Measurements from ENCODE around the gene BSX.

BSX gene

DNA sequence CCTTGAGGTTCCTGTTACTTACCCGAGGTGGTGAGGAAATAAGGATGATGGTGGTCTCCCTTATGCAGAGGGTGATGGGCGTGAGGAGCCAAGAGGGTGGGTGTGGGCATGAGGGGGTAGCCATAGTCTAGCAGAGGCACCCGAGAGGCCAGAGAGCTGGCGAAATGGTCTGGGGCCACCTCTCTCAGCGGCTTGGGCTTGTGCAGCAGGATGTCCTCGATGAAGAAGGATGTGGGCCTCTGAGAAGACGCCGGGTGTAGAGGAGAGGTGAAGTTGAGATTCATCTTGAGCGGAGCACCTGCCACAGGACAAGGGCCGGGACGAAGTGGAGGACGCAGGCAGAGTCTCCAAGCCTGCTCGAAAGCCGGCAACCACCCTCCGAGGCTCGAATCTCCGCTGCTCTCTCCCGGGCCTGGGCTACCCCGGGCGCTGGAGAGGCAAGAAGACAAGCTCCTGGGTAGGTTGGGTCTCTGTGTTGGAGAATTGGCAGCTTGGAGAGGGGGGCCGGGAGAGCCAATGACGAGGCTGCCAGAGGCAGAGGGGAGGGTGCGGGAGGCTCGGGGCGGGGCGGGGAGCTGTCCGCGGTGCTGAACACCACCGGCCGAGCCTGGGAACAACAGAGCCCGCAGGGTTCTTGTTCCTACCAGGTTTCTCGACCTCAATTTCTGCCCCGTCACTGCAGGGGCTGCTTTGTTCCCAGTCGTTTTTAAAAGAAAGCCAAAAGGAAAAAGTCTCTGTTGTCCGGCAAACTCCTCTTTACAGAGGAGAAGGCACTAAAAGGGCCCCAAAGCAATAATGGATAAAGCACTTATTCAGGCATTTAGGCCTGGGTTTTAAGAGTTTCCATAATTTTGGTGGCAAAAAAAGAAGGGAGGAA is at the start of gene BSX:
Gene BSX, minus strand, starts transcription at position 447 of the 877 bp plus-strand sequence. Its CDS starts 163 bp downstream, at position 284.
- peak; percentile 46 to 52 for DNase-seq (ENCODE audit: low read depth in 2 of 2)

DNA sequence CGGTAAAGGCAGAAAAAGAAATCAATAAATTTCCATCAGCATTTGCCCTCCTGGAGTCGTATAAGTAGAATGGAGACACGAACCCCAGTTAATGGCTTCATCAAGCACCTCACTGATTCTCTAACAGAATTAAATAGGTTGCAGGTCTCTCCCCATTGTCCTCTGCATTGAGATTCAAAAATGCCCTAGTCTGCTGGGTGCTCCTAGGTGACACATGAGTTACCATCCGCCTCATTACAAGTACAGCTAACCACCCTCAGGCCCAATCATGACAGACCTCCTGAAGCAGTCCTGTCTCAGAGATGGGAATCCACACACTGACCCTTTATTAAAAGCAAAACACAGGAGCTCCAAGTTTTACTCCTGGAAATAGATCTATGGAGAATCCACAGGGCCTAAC is 48.9 kb upstream of the BSX start:
- no peak for DNase-seq (ENCODE audit: low read depth in 2 of 2)

DNA sequence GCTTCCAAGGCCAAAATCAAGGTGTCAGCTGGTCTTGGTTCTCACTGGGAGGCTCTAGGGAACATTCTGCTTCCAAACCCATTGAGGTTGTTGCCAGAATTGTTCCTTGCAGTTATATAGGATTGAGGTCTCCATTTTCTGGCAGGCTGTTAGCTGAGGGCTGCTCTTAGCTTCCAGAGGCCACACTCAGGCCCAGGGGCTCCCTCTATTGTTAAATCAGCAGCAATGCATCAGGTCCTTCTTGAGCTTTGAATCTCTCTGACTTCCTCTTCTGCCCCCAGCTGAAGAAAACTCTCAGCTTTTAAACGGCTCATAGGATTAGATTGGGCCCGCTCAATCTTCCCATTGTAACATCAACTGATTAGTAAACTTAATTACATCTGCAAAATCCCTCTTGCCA is 39.3 kb upstream of the BSX start:
- DNase-seq (ENCODE audit: low read depth in 2 of 2), result peak in 1 of 2 donors; percentile 16

DNA sequence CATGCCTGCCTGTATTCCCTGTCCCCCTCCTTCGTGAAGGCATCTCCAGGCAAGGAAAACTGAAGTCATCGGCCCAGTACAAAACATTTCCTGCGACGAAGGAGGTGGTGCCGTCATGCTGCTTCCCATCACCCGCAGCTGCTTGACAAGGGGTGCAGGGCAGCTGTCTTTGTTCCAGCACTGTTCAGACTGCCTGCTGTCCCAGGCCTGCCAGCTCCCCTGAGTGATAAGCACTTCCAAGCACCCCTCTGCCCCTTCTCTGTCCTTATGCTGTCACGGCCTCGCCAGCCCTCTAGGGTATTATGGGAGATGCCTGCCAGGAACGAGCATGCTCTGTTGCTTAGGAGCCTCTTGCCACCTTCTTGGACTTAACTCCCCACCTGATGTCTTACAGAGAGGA is 37.1 kb upstream of the BSX start:
- DNase-seq (ENCODE audit: low read depth in 2 of 2), result no peak

DNA sequence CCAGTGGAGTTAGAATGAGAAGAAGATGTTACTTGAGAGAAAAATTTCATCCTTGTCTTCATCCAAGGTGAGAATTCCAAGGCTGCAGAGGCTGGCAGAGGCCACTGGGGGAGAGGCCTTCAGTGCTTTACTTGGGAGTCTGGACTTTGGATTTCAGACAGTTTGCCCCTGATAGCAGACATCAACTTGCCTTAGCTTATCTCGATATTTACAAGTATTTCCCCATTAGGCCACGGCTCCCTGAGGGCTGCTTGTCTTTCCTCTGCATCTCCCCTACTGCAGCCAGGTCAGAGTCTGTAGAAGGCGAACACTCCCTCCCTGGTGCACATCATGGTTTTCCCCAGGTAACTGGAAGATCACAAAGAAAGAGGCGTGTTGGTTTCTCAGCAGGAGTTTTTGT is 29.9 kb upstream of the BSX start:
- DNase-seq (ENCODE audit: low read depth in 2 of 2), result no peak

DNA sequence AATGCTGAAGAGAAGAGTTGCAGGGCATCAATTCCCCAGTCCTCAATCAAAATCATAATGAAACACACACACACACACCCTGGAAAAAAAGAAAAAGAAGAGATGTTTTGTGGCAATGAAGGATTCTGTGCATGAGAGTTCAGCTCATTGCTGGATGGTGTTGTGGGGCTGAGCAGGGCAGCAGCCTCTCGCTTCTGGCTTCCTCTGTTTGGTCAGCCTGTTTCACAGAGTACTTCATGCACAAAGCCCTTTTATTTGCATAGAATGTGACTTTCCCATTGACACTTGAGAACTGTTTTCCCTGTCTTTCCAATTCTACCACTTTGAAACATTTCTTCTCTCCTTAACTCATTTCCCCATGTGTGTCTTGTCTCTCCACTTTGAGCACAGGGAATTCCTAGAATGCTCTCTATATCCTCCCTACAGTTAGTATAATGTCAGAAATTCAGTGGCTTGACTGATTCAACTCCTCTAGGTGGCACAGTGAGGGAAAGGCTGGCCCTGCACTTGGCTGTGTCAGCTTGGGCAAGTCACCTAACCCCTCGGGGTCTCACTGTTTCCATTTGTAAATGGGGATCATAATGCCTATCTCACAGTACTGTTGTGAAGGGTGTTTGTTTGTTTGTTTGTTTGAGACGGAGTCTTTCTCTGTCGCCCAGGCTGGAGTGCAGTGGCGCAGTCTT is 25.4 kb upstream of the BSX start:
- no peak for DNase-seq (ENCODE audit: low read depth in 2 of 2)

DNA sequence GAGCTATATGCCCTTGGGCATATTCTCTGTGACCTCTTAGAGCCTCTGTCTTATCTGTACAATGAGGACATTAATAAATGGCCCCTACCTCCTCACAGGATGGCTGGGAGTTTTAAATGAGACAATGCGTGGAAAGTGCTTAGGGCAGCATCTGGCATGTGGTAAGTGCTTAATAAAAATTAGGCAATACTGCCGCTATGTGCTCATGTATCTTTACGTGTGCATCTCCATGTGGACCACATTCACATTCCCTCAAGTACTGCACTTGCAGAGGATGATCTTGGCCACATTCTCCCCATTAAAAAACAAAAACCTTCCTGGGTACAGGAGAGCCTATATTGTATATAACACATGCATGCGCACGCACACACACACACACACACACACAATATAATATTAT is 19.1 kb upstream of the BSX start:
- no peak for DNase-seq (ENCODE audit: low read depth in 2 of 2)

DNA sequence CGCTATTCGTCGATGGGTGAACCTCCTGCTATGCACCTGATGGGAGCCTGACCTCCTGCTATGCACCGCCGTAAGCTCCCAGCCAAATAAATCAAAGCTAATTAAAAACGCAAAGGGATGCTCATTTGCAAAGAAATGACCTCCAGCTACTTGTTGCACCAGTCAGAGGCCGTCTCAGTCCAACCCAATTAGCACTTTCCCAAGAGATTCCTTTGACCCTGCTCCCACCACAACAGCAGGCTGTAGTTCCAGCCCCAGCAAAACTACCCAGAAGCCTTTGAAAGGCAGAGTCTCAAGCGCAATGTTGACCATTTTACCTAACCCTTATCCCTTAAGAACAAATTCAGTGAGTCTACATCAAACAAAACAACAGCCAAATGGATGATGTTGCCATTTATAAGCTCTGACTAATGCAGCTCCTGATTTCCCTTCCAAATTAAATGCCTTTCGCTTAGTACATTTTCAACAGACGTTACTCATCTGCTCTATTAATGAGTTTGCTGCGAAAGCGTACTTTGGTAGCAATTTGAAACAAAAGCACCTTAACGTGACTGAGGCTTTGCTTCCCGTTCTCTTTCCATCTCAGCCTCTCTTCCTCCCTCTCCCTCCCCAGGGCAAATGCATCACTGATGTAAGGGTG is 17.2 kb upstream of the BSX start:
- no peak for DNase-seq (ENCODE audit: low read depth in 2 of 2)

DNA sequence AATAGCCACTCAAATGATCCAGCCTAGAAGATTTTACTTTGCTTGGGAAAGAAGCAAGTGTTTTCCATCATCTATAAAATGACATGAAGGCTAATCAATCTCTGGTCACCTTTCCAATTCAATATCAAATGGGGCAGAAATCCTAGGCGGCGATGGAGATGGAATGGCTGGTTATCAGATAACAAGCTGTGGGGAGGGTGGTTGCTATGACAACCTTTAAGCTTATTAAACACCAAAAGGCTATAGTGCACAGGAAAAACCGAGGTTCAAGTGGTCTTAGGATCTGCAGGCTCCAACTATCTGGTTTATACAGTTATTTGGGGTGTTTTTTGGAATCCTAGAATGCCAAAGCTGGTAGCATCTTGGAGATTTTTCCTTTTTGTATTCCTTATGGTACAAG is 13.9 kb upstream of the BSX start:
- DNase-seq (ENCODE audit: low read depth in 2 of 2), result no peak

DNA sequence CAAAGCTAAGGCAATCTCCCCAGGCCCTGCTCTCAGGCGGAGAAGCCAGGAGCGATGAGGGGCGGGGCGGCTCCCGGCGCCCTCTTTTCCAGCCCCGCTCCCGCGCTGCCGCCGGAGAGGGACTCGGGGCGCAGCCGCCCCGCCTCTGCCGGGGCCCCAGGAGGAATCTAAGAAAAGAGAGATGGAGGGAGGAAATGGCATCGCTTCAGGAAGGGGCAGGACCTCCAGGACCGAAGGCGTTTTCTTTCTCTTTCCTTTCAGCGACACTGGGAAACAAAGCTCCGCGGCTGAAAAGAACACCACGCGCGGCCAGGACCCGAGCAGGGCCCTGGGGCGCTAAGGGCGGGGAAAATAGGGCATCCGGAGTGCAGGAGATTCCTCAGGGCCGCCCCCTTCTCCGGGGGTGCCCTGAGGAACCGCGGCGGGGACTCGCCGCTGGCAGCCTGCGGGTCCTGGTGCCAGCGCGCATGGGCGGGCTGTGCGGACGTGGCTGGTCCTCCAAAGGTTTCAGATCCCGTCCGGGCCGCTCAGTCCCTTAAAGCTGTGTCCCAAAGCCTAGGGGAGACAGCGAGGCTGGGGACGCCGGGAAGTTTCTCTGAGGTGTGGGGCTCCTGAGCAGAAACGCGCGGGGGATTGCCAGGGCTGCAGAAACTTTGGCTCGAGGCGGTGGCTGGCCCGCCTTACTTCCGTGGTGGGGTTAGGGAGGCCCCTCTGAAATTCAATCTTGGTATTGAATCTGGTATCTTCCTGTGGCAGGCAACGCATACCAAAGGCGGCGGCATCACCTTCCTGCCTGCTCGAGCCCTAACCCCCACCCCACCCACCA is 2.8 kb upstream of the BSX start:
- no peak for DNase-seq (ENCODE audit: low read depth in 2 of 2)

DNA sequence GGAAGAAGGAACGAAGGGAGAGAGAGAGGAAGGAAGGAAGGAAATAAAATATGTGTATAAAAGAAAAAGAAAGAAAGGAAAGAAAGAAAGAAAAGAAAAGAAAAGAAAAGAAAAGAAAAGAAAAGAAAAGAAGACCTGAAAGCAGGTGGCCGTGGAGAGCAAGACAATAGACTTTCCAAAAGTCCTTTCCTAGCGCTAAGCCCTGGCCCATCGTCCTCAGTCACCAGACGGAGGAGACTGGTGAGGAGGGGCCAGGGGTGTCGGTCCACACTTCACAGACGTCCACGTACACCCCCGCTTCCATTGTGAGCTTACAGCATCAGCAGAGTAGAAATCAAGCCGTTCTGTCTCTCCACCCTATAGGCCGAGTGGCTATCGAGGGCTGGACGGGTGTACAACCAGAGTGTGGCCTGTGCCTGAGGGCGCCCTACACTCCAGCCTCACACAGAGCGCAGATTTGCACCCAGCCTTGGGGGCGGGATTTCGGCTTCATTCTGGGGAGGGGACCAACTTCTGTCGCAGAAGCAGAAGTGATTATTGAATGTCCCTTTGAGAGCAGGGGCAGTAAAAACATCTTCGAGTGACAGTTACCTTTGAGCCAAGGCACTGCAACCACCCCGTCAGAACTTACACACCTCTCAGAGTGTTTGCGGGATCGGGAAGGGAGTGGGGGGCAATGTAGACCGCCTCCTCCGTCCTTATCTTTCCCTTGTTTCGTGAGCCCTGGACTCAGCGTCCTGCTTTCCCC is 2.0 kb upstream of the BSX start:
- no peak for DNase-seq (ENCODE audit: low read depth in 2 of 2)

DNA sequence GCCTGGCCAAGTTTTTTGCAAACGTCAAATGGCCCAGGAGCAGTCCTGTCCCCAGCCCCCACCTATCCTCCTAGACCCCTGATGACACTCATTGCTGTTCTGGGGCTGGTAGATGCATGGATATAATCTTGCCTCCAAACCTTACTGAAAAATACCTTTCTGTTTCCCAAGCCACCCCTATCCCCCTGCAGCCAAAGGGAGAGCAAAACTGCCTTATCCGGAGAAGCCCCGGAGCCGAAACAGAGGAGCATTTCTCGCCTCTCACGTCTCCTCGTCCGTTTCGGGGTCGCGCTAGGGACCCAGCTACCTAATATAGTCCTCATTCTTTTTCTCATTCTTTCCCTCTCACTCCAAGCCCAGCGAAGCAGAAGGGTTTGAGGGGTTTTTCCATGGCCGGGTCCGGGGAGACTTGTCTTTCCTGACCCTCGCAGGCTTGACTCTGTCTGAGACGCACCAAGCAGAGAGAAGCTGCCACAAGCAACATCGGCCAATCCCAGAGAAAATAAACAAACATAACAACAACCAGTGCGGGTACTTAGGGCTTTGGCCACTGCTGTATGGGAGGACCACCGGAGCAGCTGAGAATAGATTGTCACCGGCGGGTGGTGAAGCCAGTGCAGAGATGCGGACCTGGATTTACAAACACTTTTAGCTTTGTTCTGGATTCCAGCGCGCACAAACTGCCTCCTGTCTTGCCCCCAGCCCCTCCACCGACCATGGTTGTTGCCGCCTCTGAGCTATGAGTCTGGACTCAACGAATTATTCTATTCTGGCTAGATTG is 1.6 kb downstream of the BSX start:
- DNase-seq (ENCODE audit: low read depth in 2 of 2), result no peak

DNA sequence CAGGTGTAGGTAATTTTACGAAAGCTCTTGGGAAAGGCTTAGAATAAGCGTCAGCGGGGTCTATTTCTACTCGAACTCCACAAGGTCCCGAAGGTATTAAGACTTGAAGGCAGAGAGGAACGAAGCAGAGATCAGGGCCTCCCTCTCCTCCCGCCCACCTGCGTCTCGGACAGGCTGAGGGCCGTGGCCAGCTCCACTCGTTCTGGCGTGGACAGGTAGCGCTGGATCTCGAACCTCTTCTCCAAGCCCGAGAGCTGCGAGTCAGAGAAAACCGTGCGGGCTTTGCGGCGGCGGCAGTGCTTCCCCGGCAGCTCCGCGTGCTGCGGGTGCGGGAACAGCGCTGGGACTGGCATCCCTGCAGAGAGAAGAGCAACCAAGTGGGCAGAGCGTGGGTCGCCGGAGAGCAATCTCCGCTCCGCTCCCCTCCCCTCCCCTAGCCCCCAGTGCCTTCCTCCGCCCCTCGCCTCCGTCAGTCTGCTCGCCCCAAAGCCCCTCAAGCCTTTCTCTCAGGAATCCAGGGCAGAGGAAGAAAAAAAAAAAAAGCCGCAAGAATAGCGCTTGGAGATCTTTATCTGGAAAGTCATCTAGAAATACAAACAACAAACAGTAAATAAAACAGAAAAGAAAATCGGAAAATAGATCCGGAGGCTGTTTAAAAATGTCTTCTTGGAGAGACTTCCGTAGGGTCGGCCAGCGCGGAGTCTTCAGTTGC is 2.4 kb downstream of the BSX start:
- DNase-seq (ENCODE audit: low read depth in 2 of 2), result no peak

DNA sequence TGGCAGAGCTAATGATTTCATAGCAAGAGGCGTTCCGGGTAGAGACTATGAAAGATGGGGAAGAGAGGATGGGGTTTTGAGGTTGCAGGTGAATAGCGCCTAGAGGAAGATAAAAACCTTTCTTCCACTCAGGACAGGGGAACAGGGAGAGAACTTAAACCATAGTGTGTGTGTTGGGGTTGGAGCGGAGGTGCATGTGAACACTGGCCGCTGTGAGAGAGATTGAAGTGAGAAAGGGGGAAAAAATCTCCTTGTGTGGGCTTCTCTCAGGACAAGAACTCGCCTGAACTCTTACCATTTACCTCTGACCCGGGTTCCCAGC is 3.4 kb downstream of the BSX start:
- DNase-seq (ENCODE audit: low read depth in 2 of 2), result no peak

DNA sequence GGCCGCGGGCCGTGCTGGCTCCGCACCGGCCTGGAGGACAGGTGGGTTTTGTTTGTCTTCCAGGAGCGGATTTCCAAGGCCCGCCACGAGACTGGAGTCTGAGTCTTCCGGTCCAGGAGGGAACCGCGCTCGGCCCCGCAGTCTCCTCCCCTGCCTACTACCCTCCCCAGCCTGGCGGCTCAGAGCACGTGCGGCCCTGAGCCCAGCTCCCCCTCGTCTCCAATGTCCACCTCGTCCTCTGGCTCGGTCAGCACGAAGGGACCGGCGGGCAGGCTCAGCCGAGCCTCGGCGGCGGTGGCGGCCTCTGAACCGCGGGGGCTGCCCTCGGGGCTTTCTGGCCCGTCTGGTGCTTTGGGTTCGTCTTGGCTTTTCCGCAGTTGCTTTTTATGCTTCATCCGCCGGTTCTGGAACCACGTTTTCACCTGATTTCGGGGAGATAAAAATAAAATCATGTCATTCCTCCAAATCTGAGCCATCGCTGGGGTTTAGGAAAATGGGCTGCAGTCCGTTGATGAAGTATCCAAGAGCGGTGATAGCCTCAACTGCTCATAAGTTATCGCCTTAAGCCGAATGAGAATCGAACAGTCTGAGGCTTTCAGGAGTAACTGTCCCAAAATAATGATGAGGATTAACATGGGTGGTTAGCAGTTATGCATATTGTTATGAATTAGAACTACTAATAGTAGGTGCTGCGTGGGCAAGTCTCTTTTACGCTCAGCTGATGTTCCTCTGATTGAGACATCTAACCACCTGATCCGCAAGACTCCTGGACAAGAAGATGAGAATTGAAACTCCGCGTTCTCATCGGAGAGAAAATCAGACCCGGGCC is 4.0 kb downstream of the BSX start:
- DNase-seq (ENCODE audit: low read depth in 2 of 2), result no peak

DNA sequence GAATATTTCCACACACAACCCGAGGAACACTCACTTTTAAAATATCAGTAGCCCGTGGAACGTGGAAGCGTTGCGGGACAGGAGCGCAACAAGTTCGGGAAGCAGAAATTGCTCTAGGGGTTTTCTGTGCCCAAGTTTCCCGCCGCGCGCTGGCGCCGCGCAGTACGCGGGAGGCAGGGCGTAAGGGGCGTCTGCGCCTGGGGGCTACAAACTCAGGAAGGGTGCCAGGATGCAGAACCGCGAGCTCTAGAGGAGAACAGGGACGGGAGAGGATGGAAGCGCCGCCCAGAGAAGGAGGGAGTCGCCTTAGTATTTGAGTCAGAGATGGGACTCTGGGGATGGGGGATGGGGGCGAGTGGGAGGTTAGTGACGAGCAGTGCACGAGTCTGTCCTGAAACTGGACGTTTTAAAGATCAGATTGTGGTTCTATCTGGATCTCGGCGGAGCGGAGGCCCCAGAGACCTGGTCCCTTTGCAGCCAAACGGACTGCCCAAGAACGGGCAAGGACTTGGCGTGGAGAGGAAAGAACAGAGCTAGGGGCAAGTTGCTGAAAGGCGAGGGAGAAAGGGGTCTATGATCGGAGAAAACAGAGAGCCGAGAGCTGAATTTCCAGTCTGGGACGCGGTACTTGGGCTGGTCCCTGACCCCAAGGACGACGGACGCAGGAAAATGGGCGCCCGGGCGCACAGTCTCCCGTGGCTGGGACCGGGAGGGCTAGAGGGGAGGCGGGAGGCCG is 4.7 kb downstream of the BSX start:
- no peak for DNase-seq (ENCODE audit: low read depth in 2 of 2)

DNA sequence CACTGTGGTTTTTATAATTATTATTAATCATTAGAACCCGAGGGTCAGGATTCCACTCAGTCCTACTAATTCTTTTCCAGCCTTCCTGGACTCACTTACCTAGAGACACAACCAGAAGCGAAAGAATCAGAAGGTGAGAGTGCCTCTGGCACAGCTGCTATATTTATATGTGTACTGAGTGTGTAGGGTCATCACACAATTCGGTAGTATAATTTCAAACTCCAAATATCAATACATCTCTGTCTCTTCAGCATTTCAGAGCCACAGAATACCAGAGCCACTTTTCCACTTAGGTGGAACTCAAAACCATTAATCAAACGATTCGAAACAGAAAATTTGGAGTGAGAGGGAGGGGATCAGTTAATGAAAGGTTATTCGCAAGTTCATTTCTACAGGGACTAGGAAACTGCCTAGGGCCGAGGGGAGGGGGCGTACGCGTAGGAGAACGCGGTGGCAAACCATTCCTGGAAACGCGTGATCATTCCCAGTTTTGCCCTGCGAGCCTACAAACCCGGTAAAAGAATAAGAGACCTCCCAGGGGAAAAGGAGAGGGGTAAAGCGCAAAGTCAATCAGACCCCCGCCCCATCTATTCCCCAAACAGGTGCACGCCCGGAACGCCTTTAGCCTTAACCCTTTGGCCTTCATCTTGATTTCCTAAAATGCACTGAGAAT is 5.4 kb downstream of the BSX start:
- no peak for DNase-seq (ENCODE audit: low read depth in 2 of 2)

DNA sequence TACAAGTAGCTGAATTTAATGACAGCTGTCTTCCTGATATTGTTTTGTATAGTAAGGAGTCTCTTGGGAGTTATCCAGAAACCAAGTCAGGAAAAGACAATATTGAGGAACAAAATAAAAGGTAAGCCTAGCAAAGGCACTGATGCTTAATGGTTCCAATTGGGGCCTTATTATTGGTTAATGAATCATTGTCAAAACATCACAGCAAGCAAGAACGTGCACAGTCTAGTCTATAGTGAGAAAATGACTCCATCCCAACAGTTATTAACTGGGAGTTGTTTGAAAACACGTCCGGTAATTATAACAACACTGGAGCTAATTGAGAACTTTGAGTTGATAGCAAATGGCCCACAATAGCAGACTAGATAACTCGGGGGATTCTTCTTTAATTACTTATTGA is 17.7 kb downstream of the BSX start:
- DNase-seq (ENCODE audit: low read depth in 2 of 2), result no peak

Data from activated CD4-positive, alpha-beta T cell treated with anti-CD3 and anti-CD28 coated beads for 24 hours (primary cell).